Astrocyte (in vitro differentiated cells and primary cell): ENCODE data around the gene AMPD2. TPM values are rescaled to one million over a fixed set of nuclear protein-coding genes. Genes with fewer than 3 reads are reported as not detected.

Experiments
- DNase-seq: peaks from one replicate; pipeline ENCODE4 v3.0.0-alpha.2; 2010; ENCODE audit warnings: low read depth
- FAIRE-seq: peaks from 2 replicates; lab custom pipeline; 2011; peaks lifted over from hg19 to GRCh38; lab: Jason Lieb, UNC
- H2AFZ ChIP-seq: 2 replicates; pipeline ENCODE4 v1.6.0; 2012; ENCODE audit warnings: low read depth, low read length, inconsistent platforms
- H3K27ac ChIP-seq: 2 replicates; pipeline ENCODE4 v1.5.1; 2011; ENCODE audit warnings: low read depth, low read length, inconsistent platforms
- H3K27me3 ChIP-seq: 2 replicates; pipeline ENCODE4 v1.6.0; 2011; ENCODE audit warnings: low read length, inconsistent platforms; ENCODE audit not compliant: insufficient read depth
- H3K36me3 ChIP-seq: 2 replicates; pipeline ENCODE4 v1.5.1; 2011; ENCODE audit warnings: low read length, inconsistent platforms; ENCODE audit not compliant: insufficient read depth
- H3K4me1 ChIP-seq: 2 replicates; pipeline ENCODE4 v1.5.1; 2011; ENCODE audit warnings: low read length, inconsistent platforms; ENCODE audit not compliant: insufficient read depth
- H3K4me2 ChIP-seq: 2 replicates; pipeline ENCODE4 v1.6.0; 2012; ENCODE audit warnings: low read length, inconsistent platforms
- H3K4me3 ChIP-seq: 2 replicates; pipeline ENCODE4 v1.5.1; 2011; ENCODE audit warnings: low read depth, mild to moderate bottlenecking, low read length, inconsistent platforms; ENCODE audit not compliant: insufficient read depth
- H3K79me2 ChIP-seq: 2 replicates; pipeline ENCODE4 v1.6.0; 2012; ENCODE audit warnings: mild to moderate bottlenecking, low read length, inconsistent platforms; ENCODE audit not compliant: insufficient read depth
- H3K9ac ChIP-seq: 2 replicates; pipeline ENCODE4 v1.6.0; 2012; ENCODE audit warnings: mild to moderate bottlenecking, low read length, inconsistent platforms
- H3K9me3 ChIP-seq: 2 replicates; pipeline ENCODE4 v1.5.1; 2012; ENCODE audit warnings: low read depth, mild to moderate bottlenecking, low read length, inconsistent platforms; ENCODE audit not compliant: insufficient read depth
- H4K20me1 ChIP-seq: 2 replicates; pipeline ENCODE4 v1.6.0; 2012; ENCODE audit warnings: low read length, inconsistent platforms; ENCODE audit not compliant: insufficient read depth
- H3K27ac Mint-ChIP-seq: one replicate; pipeline ENCODE4 v1.8.0; 2021; ENCODE audit warnings: mild to moderate bottlenecking, mixed read lengths; ENCODE audit not compliant: unreplicated experiment
- H3K27me3 Mint-ChIP-seq: one replicate; pipeline ENCODE4 v1.8.0; 2021; ENCODE audit warnings: low read depth, mixed read lengths; ENCODE audit not compliant: unreplicated experiment
- H3K36me3 Mint-ChIP-seq: one replicate; pipeline ENCODE4 v1.8.0; 2021; ENCODE audit warnings: low read depth, mixed read lengths; ENCODE audit not compliant: unreplicated experiment
- H3K4me1 Mint-ChIP-seq: one replicate; pipeline ENCODE4 v1.8.0; 2021; ENCODE audit warnings: low read depth, mixed read lengths; ENCODE audit not compliant: unreplicated experiment
- H3K4me3 Mint-ChIP-seq: one replicate; pipeline ENCODE4 v1.8.0; 2021; ENCODE audit warnings: mild to moderate bottlenecking, moderate library complexity, mixed read lengths; ENCODE audit not compliant: unreplicated experiment
- H3K9me3 Mint-ChIP-seq: one replicate; pipeline ENCODE4 v1.8.0; 2021; ENCODE audit warnings: mild to moderate bottlenecking, mixed read lengths; ENCODE audit not compliant: unreplicated experiment
- EZH2 ChIP-seq: IDR thresholded peaks from 2 replicates; pipeline ENCODE4 v1.6.1; 2012; ENCODE audit warnings: mild to moderate bottlenecking, low read length, inconsistent platforms; ENCODE audit not compliant: insufficient read depth
- total RNA-seq: library from RNA; stranded (reverse); gene quantifications from 2 replicates; pipeline ENCODE4 v1.2.1, GENCODE V29; 2021
- TF ChIP-seq, protein P1 (sequence below): IDR thresholded peaks from 2 replicates; pipeline ENCODE4 v1.5.1; 2011; ENCODE audit warnings: low read depth, mild to moderate bottlenecking, inconsistent platforms, low read length, moderate library complexity; ENCODE audit not compliant: insufficient read depth

AMPD2 gene
- total RNA-seq, 1 donor from 2014 or later: 156 TPM

DNA sequence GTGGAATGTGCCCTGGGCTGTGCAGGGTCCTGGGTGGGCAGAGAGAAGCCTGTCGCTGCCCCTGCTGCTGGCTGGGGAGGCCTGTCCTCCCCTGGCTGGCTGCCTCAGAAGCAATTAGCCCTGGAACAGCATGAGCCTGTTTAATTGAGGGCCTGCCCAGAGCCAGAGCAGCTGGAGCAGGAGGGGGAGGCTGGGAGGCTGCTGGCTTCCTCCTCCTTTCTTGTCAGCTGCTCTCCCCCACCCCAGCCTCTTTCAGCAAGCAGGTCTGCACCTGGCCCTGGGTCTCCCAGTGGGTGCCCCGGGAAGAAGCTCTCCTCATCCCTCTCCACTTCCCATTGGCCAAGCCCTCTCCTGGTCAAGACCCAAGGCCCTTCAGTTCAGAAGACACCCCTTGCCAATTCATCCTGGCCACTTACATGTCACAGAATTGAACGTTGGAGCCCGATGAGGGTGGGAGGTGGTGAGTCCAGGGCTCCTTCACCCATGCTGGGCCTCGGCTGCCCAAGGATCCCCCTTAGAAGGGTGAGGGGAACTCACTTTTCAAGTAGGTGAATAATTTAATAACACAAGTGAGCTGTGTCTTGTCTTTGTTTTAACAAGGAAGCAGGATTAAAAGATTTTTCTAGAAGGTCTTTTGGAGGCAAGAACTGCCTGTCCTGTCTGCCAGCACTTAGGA lies 13.2 kb downstream of the AMPD2 start:
- H3K4me3 ChIP-seq: no peak overlapping the region
- DNase-seq: no peak
- H3K4me1 Mint-ChIP-seq: peaks cover 20% of the 10 kb centered on the region
- H4K20me1 ChIP-seq: peaks cover 45% of the 10 kb centered on the region
- H3K9me3 Mint-ChIP-seq: peaks cover 2% of the 10 kb centered on the region
- no peak overlapping the region for H3K4me2 ChIP-seq
- no peak overlapping the region for H3K27ac ChIP-seq
- peaks cover 15% of the 10 kb centered on the region for H3K4me1 ChIP-seq
- TF ChIP-seq, protein P1, sequence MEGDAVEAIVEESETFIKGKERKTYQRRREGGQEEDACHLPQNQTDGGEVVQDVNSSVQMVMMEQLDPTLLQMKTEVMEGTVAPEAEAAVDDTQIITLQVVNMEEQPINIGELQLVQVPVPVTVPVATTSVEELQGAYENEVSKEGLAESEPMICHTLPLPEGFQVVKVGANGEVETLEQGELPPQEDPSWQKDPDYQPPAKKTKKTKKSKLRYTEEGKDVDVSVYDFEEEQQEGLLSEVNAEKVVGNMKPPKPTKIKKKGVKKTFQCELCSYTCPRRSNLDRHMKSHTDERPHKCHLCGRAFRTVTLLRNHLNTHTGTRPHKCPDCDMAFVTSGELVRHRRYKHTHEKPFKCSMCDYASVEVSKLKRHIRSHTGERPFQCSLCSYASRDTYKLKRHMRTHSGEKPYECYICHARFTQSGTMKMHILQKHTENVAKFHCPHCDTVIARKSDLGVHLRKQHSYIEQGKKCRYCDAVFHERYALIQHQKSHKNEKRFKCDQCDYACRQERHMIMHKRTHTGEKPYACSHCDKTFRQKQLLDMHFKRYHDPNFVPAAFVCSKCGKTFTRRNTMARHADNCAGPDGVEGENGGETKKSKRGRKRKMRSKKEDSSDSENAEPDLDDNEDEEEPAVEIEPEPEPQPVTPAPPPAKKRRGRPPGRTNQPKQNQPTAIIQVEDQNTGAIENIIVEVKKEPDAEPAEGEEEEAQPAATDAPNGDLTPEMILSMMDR: no peak
- no peak for TF ChIP-seq EZH2
- no peaks in the 10 kb centered on the region for H3K79me2 ChIP-seq
- no peak overlapping the region for H3K9ac ChIP-seq
- H3K27me3 ChIP-seq: no peaks in the 10 kb centered on the region
- H3K27me3 Mint-ChIP-seq: no peaks in the 10 kb centered on the region
- no peak overlapping the region for H3K27ac Mint-ChIP-seq
- peaks cover 20% of the 10 kb centered on the region for H3K36me3 ChIP-seq
- no peak for FAIRE-seq
- no peak overlapping the region for H2AFZ ChIP-seq
- H3K4me3 Mint-ChIP-seq: no peak overlapping the region
- H3K36me3 Mint-ChIP-seq: peaks cover 17% of the 10 kb centered on the region
- H3K9me3 ChIP-seq: no peaks in the 10 kb centered on the region

DNA sequence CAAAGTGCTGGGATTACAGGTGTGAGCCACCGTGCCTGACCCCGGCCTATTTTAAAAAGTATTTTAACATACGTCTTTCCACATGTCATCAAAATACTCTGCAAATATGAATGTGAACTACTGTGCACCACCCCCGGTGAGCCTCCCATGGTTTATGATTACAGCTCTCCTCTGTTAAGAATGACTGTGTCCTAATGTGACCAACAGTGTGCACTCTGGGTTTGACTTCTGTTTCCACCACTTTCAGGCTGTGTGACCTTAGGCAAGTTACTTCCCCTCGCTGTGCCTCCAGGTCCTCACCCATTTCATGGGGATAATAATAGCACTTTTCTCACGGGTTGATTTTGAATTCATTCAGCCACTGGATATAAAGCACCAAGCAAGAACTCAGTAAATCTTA lies 14.7 kb downstream of the AMPD2 start:
- Mint-ChIP-seq H3K9me3 (peaks cover 2% of the 10 kb centered on the region), H3K36me3 (peaks cover 11% of the 10 kb centered on the region), H3K4me1 (peaks cover 18% of the 10 kb centered on the region), H3K27ac (no peak overlapping the region), H3K4me3 (no peak overlapping the region), H3K27me3 (no peaks in the 10 kb centered on the region)
- no peaks in the 10 kb centered on the region for H3K9me3 ChIP-seq
- peaks cover 5% of the 10 kb centered on the region for H3K4me1 ChIP-seq
- no peak overlapping the region for H3K4me3 ChIP-seq
- H3K27ac ChIP-seq: no peak overlapping the region
- peaks cover 32% of the 10 kb centered on the region for H4K20me1 ChIP-seq
- no peak overlapping the region for H3K9ac ChIP-seq
- no peak for TF ChIP-seq EZH2
- TF ChIP-seq, protein P1: no peak
- no peak for DNase-seq
- H2AFZ ChIP-seq: no peak overlapping the region
- no peak overlapping the region for H3K4me2 ChIP-seq
- H3K79me2 ChIP-seq: no peaks in the 10 kb centered on the region
- H3K36me3 ChIP-seq: peaks cover 14% of the 10 kb centered on the region
- no peaks in the 10 kb centered on the region for H3K27me3 ChIP-seq
- FAIRE-seq: no peak
